ENCODE data around the gene HIVEP3. TPM values are rescaled to one million over a fixed set of nuclear protein-coding genes. Genes with fewer than 3 reads are reported as not detected.
A peak's percentile ranks its signal among the peaks of the same experiment; 100 is the strongest.

Gene HIVEP3
- total RNA-seq, 2 experiments from 2014 or later: 19.4 to 21.3 TPM

DNA sequence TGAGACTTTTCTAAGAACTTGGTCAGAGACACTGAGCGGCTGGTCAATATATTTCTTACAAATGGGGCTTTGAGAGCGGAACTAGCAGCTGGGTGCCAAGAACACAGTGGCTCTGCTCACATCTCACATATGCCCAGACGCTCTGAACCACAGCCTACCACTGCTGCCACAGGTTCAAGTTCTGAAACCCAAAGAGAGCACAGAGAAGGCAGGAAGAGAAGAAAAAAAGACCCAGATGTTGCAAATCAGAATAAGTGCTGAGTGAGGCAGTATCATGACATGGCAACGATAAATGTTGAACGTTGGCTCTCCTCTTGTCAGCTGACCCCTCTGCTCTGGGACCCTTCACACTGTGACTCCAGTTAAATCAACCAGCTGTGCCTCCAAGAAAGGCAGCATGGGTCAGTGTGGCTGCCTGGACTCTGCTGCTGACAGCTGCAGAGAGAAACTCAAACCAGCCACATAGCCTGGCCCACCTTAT, 26.4 kb downstream of the HIVEP3 start:
- H3K4me3 Mint-ChIP-seq: peak overlapping the region; percentile 74
- peaks cover 43% of the 10 kb centered on the region for H3K4me1 Mint-ChIP-seq
- peak overlapping the region; percentile 91 for H3K27ac Mint-ChIP-seq
- DNase-seq: no peak
- no peaks in the 10 kb centered on the region for H3K36me3 Mint-ChIP-seq
- no peaks in the 10 kb centered on the region for H3K9me3 Mint-ChIP-seq
- H3K27me3 Mint-ChIP-seq: no peaks in the 10 kb centered on the region

DNA sequence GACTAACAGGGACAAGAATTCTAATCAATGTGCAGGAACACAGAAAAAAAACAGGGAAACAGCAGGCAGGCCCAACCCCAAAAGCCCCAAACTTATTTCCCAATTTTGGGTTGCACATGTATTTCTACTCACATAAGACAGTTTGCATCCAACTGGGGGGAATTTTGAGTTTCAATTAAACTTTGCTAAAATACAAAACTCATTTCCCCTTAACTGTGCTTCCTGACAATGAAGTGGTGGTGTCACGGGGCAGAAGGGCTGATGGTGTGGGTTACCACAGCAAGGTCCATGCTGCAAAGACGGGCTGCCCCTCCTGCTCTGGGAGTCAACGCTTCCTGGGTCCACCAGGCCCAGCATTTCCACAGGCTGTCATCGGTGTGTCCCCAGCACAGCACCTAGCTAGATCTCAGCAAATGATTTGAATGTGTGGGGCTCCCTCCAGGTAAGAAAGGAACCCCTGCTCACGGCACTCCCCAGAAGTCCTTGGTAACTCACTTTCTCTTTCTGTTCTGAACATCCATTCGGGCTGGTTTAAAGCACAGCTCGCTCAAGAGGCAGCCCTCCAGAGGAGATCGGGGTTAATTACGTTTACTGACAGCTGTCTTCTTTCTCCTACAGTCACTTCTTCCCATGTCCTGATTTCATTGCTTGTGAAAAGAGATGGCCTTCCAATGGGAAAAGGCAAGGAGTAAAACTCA, 27.4 kb downstream of the HIVEP3 start:
- Mint-ChIP-seq H3K36me3 (no peaks in the 10 kb centered on the region), H3K9me3 (no peaks in the 10 kb centered on the region), H3K27me3 (no peaks in the 10 kb centered on the region), H3K27ac (peak overlapping the region; percentile 91), H3K4me3 (peak overlapping the region; percentile 74), H3K4me1 (peaks cover 40% of the 10 kb centered on the region)
- peak; percentile 56 for DNase-seq

DNA sequence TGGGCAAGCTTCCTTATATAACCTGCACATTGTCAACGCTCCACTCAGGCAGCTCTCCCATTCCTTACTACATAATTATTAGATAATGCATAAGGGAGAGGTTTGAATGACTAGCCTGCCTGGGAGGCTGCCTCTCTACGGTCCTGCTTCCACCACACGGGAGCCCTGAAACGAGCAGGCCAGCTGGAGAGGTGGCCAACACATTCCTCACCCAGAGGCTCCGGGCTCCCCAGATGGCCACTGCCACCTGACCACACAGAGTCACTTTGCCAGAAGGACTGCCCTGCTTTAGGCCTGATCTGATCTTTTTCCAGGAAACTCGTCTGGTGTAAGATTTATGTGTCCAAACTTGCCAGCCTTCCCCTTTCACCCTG, 27.9 kb downstream of the HIVEP3 start:
- peaks cover 40% of the 10 kb centered on the region for H3K4me1 Mint-ChIP-seq
- peak overlapping the region; percentile 74 for H3K4me3 Mint-ChIP-seq
- H3K27ac Mint-ChIP-seq: peak overlapping the region; percentile 91
- no peaks in the 10 kb centered on the region for H3K9me3 Mint-ChIP-seq
- H3K27me3 Mint-ChIP-seq: no peaks in the 10 kb centered on the region
- no peak for DNase-seq
- no peaks in the 10 kb centered on the region for H3K36me3 Mint-ChIP-seq

DNA sequence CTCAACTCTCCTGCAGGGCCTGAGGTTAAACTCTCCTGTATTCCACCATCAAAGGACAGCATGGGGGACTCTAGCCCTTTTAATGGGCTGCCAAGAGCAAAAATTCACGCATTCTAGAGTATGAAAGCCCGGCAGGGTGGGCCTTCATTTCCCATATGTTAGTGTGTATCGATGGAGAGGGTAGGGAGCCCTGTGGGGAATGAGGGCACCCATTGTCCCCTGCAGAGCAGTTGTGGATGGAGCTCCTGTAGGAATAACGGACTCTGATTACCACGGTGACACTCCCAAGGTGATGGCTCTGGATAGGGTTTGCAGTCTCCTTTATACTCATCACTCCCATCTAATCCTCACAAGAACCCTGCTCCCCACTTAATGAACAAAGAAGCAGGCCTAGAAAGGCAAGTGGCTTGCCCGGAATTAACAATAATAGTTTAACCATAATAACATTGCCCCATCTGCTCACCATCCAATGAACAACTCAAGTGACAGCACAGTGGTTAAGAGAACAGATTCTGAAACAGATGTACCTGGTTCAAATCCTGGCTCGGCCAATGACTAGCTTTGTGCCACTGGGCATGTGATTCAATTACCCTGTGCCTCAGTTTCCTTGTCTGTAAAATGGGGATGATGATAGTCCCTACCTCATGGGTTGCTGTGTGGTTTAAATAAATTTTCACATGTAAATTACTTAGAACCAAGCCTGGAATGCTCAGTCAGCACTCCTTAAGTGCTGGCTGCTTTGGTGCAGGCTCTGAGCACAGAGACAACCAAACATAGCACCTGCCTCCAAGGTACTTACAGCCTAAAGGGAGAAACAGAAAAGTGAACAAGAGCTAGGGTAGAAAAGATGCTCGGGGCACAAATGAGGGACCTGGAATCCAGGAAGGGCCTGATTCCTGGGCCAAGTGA, 29.0 kb downstream of the HIVEP3 start:
- no peaks in the 10 kb centered on the region for H3K9me3 Mint-ChIP-seq
- peaks cover 32% of the 10 kb centered on the region for H3K4me1 Mint-ChIP-seq
- no peak overlapping the region for H3K27ac Mint-ChIP-seq
- no peaks in the 10 kb centered on the region for H3K36me3 Mint-ChIP-seq
- H3K27me3 Mint-ChIP-seq: no peaks in the 10 kb centered on the region
- DNase-seq: no peak
- no peak overlapping the region for H3K4me3 Mint-ChIP-seq

DNA sequence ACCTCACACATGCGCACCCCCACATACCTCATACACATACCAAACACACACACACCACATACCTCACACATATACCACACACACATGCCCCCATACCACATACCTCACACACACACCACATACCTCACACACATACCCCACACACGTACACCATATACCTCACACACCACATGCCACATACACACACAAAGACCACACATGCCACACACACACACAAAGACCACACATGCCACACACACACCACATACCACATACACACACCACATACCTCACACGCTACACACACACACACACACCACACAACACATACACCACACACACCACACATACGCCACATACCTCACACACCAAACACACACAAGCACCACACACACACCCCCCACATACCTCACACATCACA, 30.0 kb downstream of the HIVEP3 start:
- Mint-ChIP-seq H3K4me1 (peaks cover 27% of the 10 kb centered on the region), H3K27me3 (no peaks in the 10 kb centered on the region), H3K4me3 (no peak overlapping the region), H3K27ac (no peak overlapping the region), H3K36me3 (no peaks in the 10 kb centered on the region), H3K9me3 (no peaks in the 10 kb centered on the region)
- no peak for DNase-seq

DNA sequence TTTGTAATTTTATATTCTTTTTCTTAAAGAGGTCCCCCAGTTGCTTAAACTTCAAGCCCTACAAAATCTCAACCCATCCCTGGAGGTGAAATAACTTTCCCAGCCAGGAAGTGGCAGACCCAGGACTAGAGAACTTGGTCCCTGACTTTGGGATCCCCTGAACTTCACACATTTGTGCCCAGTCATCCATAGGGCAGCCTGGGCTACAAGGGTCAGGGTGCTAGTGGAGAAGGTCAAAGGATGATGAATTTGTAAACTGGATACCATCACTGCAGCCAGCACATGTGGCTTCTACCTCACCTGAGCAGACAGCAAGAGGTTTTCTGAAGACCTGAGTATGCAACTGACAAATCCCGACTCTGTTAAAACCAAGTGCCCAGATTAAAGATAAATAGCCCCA, 31.4 kb downstream of the HIVEP3 start:
- peaks cover 25% of the 10 kb centered on the region for H3K4me1 Mint-ChIP-seq
- no peak for DNase-seq
- H3K27ac Mint-ChIP-seq: no peak overlapping the region
- no peaks in the 10 kb centered on the region for H3K27me3 Mint-ChIP-seq
- no peak overlapping the region for H3K4me3 Mint-ChIP-seq
- no peaks in the 10 kb centered on the region for H3K36me3 Mint-ChIP-seq
- no peaks in the 10 kb centered on the region for H3K9me3 Mint-ChIP-seq

DNA sequence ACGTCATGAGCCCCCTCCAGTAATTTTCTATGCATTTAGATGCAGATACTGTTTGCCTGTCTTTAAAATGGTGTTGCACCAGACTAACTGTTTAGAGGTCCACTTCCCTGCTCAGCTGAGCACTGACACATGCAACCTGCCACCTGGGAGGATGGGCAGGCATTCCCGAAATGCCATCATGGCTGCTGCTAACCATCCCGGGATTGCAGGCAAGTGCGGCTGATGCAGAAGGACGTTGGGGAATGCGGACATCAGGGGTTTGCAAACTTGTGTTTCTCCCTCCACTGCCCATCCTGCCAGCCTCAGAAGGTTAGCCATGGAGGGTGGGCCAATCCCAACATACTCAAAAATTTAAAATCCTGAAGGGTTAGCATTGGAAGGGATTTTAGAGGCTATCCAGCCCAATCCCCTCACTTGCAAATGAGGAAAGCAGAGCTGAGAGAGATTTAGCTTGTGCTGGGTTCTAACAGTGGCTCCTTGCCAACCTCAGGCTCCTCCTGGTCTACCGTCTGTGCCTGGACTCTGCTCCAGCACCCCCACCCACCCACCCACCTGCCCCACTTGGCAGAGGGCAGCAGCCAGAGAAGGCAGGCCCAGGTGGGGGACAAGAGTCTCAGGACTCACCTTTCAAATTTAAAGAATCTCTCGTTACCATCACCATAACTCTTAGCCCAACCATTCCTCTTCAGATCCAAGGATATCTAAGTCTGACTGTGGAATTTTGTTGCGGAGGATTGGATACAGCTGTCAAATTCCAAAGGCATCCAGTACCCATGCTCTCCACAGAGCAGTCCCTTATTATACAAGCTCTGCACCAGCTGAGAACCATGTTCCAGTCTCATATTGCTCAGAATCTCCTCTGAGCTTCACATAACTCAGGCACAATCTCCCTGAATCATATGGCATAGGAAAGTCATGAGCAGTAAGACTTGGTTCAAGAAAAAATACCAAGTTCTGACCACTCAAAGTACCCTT, 34.2 kb downstream of the HIVEP3 start:
- no peak for DNase-seq
- H3K4me3 Mint-ChIP-seq: no peak overlapping the region
- no peak overlapping the region for H3K27ac Mint-ChIP-seq
- no peaks in the 10 kb centered on the region for H3K9me3 Mint-ChIP-seq
- no peaks in the 10 kb centered on the region for H3K36me3 Mint-ChIP-seq
- no peaks in the 10 kb centered on the region for H3K27me3 Mint-ChIP-seq
- H3K4me1 Mint-ChIP-seq: peaks cover 16% of the 10 kb centered on the region

DNA sequence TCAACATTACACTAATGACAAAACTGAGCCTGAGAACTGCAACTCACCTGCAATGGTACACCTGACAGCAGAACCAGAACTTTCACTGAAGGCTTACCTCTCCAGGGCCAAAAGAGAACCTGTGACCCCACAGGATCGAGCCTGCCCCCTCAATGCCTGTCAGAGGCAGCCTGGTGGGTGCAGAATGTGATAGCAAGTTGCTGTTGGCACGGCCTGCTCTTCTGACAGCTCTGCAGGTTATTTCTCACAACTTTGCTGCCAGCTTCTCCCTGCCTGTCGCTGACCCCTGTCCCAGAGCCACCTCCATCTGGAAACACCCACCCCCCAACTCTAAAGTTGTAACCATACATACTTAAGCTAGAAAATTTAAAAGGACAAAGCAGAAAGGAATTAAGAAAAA, 35.2 kb downstream of the HIVEP3 start:
- no peak overlapping the region for H3K27ac Mint-ChIP-seq

DNA sequence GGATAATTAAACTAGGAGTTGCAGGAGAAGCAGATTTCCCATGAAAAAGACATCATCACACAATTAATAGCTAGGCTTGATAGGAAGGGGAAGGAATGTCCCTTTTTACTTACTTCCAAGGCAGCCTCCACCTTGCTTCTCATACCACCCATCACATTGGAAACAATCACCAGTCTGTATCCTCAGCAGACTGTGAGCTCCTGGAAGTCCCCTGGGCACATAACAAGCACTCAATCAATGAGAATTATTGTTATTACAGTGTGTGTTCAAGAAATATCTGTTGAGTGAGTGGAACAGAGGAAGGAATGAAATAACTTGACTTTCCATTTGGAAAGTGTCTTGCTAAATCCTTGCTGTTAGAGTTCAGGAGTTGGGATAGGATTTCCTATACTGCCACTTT, 36.2 kb downstream of the HIVEP3 start:
- no peak for DNase-seq
- Mint-ChIP-seq H3K4me3 (no peak overlapping the region), H3K27ac (no peak overlapping the region), H3K9me3 (no peaks in the 10 kb centered on the region), H3K27me3 (no peaks in the 10 kb centered on the region), H3K36me3 (no peaks in the 10 kb centered on the region), H3K4me1 (peaks cover 11% of the 10 kb centered on the region)

More for the DNA sequence above, 35.2 kb downstream of the HIVEP3 start:
- DNase-seq: no peak
- Mint-ChIP-seq H3K9me3 (no peaks in the 10 kb centered on the region), H3K27me3 (no peaks in the 10 kb centered on the region), H3K4me3 (no peak overlapping the region), H3K4me1 (peaks cover 13% of the 10 kb centered on the region), H3K36me3 (no peaks in the 10 kb centered on the region)

DNA sequence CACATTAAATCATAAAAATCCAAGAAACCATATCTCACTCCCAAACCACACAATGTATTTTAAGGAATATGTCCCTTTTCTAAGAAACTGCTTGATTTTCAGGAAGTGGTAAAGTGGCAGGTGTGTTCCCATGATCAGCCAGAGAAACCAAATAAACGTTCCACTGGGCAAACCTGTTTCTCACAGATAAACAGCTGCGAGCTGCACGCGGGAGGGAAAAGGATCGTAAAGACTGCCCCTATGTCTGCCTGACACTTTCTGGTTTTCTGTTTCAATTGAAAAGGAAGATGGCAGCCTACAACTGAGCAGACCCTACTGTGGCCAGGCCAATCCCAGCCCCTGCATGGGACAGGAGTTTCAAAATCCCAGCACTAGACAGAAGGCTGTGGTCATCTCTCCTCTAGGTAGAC, 36.6 kb downstream of the HIVEP3 start:
- Mint-ChIP-seq H3K4me1 (peaks cover 12% of the 10 kb centered on the region), H3K36me3 (no peaks in the 10 kb centered on the region), H3K9me3 (no peaks in the 10 kb centered on the region), H3K27ac (no peak overlapping the region), H3K27me3 (no peaks in the 10 kb centered on the region), H3K4me3 (no peak overlapping the region)
- no peak for DNase-seq

DNA sequence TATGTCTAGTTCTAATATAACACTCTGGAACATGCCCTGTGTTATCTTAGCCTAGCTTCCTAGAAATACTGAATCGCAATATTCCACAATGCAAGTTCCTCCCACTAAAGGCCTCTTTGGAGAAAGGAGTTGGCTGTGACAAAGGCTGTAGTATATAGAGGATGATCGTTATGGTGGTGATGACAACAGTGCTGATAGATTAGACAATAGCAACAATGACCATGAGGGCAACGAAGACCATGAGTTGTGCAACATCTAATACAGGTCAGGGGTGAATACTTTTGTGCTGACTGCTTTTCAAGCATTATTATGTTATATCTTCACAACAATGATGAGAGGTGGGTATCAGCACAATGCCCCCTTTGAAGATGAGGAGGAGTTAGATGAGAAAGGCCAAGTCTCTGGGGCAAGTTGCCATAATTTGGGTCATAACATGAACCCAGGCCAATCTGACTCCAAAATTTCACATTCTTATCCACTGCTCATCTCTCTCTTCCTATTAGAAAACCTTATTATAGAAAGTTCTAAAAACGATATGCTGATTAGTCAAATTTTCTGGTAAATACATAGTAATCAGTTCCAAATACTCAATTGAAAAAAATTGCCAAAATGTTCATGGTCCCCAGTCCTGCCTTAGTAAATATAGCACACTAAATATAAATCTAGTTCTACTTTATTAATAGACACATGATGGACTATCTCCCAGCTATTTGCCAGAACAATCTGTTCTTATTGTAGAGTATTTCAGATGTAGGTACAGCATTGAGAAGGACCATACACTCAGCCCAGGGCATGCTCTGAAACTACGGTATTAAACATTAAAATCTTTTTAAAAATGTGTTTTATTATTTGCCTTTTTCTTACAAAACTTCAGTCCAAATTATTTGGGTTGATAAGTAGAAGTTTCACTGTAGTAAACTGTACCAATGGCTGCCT, 37.5 kb downstream of the HIVEP3 start:
- Mint-ChIP-seq H3K27me3 (no peaks in the 10 kb centered on the region), H3K9me3 (no peaks in the 10 kb centered on the region), H3K4me3 (no peak overlapping the region), H3K27ac (no peak overlapping the region), H3K36me3 (no peaks in the 10 kb centered on the region), H3K4me1 (peaks cover 18% of the 10 kb centered on the region)
- no peak for DNase-seq

DNA sequence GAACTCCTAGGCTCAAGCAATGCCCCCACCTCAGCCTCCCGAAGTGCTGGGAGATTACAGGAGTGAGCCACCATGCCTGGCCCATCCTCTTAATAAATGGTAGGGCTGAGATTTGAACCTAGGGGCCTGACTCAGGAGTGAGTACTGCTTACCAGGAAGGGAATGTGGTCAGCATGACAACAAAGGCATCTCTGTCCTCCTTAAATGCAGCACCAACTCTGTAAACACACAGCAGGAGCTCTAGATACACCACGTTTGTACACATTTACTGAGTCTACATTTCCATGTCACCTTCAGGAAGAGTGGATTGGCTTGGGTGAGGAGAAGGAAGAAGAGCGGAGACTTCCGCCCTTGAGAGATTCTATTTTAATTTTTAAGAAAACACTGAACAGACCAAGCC, 38.5 kb downstream of the HIVEP3 start:
- Mint-ChIP-seq H3K27ac (no peak overlapping the region), H3K4me1 (peaks cover 22% of the 10 kb centered on the region), H3K36me3 (no peaks in the 10 kb centered on the region), H3K27me3 (no peaks in the 10 kb centered on the region), H3K4me3 (no peak overlapping the region), H3K9me3 (no peaks in the 10 kb centered on the region)
- no peak for DNase-seq

DNA sequence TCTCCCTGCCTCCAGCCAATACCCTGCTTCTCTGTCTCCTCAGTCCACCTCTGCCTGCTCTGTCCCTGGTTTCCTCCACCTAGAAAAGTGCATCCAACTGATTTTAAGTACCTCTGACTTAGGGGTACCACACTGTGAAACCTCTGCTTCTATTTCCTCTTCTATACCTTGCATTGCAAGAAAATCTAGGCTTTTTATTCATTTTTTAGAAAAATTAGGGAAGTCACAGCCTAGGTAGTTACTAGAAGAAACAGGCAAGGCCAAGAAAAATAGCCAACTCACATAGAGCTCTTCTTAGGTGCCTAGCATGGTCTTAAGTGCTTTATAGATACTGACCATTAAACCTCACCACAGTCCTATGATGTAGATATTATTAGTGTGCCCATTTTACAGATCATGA, 39.1 kb downstream of the HIVEP3 start:
- Mint-ChIP-seq H3K4me1 (peaks cover 25% of the 10 kb centered on the region), H3K9me3 (no peaks in the 10 kb centered on the region), H3K4me3 (no peak overlapping the region)

DNA sequence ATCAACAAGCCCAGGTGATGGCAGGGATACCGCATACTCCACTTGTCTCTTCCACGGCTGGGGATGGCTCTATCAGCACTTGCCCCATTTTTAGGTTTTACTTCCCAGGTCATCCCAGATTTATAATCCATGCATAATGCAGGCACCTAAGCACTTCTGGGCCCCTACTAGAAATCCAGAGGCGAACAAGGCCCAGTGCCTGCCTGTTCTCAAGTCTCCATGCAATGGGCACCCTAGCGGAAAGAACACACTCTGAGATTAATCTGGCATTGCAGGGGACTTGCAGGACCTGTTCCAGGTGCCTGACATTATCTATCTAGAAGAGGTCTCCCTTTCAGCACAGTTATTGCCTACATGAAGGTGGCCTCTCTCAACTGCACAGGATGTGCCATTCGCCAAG, 39.8 kb downstream of the HIVEP3 start:
- H3K4me1 Mint-ChIP-seq: peaks cover 31% of the 10 kb centered on the region
- no peaks in the 10 kb centered on the region for H3K27me3 Mint-ChIP-seq
- no peaks in the 10 kb centered on the region for H3K9me3 Mint-ChIP-seq
- H3K4me3 Mint-ChIP-seq: no peak overlapping the region
- H3K36me3 Mint-ChIP-seq: no peaks in the 10 kb centered on the region
- no peak overlapping the region for H3K27ac Mint-ChIP-seq
- no peak for DNase-seq

More for the DNA sequence above, 39.1 kb downstream of the HIVEP3 start:
- Mint-ChIP-seq H3K36me3 (no peaks in the 10 kb centered on the region), H3K27ac (no peak overlapping the region), H3K27me3 (no peaks in the 10 kb centered on the region)
- no peak for DNase-seq
